GM13976 (cell line): ENCODE data around the gene ARVCF.

Experiments used
- DNase-seq: peaks from one replicate; pipeline ENCODE4 v3.0.0; 2012; ENCODE audit warnings: low spot score
- CTCF ChIP-seq: IDR thresholded peaks from 2 replicates; pipeline ENCODE4 v1.5.1; 2012; ENCODE audit warnings: borderline replicate concordance, mild to moderate bottlenecking; ENCODE audit not compliant: insufficient read depth; ENCODE audit errors: extremely low read depth, missing control alignments, control extremely low read depth
- in situ Hi-C: fragments of 300-500 bp; cut with MboI; formaldehyde crosslinking; loops from one replicate; pipeline ENCODE4 v1.12.0; 2022; ENCODE audit warnings: low sequenced_read_pairs, mixed read lengths, inconsistent platforms; ENCODE audit not compliant: unreplicated experiment

ARVCF gene

GRCh38 chr22:20056696-20057386, 40.2 kb upstream of the ARVCF start:
- TF ChIP-seq CTCF, result no peak
- in situ Hi-C loops, result no loop called here
- no peak for DNase-seq

GRCh38 chr22:20056161-20056560, 39.5 kb upstream of the ARVCF start:
- TF ChIP-seq CTCF, result no peak
- no peak for DNase-seq
- in situ Hi-C loops, result no loop called here

- no peak for TF ChIP-seq CTCF
- no peak for DNase-seq
- in situ Hi-C loops, result no loop called here
Measured at GRCh38 chr22:20055654-20056053, 39.0 kb upstream of the ARVCF start.

GRCh38 chr22:20055144-20055543, 38.5 kb upstream of the ARVCF start:
- in situ Hi-C loops, result no loop called here
- TF ChIP-seq CTCF, result no peak
- DNase-seq, result no peak

GRCh38 chr22:20054485-20054884, 37.9 kb upstream of the ARVCF start:
- in situ Hi-C loops, result no loop called here
- no peak for TF ChIP-seq CTCF

GRCh38 chr22:20054034-20054427, 37.4 kb upstream of the ARVCF start:
- no peak for TF ChIP-seq CTCF
- in situ Hi-C loops, result no loop called here
- DNase-seq, result no peak

More at GRCh38 chr22:20054485-20054884, 37.9 kb upstream of the ARVCF start:
- DNase-seq, result no peak
